Keratinocyte (primary cell): Measurements from ENCODE around the gene AASS.

Source experiments
- CTCF ChIP-seq, 3 experiments: IDR thresholded peaks in 1 of 3; conservative IDR thresholded peaks in 1 of 3; optimal IDR thresholded peaks in 1 of 3; 2 replicates in 2 of 3; 3 replicates in 1 of 3; pipeline versions ENCODE3 to v1.5.1; 2011; ENCODE audit warnings: low read length in 3 of 3, mild to moderate bottlenecking in 3 of 3, moderate library complexity in 2 of 3, control low read depth in 1 of 3, inconsistent platforms in 1 of 3; ENCODE audit not compliant: insufficient read depth in 2 of 3; ENCODE audit errors: extremely low read depth in 1 of 3
- EZH2 ChIP-seq: IDR thresholded peaks from one replicate; pipeline ENCODE4 v1.6.1; 2012; ENCODE audit warnings: inconsistent platforms, mild to moderate bottlenecking, low read length, moderate library complexity

DNA sequence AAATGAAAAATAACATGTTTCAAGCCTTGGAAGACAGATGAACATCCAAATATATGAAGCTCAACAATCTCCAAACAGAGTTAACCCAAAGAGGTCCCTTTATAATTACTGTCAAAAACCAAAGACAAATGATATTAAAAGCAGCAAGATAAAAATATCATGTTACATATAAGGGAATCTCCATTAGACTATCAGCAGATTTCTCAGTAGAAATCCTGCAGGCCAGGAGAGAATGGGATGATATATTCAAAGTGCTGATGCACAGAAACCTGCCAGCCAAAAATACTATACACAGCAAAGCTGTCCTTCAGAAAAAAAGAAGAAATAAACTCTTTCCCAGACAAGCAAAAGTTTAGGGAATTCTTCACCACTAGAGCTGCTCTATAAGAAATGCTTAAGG lies 41.0 kb downstream of the AASS start:
- TF ChIP-seq CTCF (optimal IDR thresholded peaks at IDR 0.05 in 1 of 3, IDR thresholded peaks at IDR 0.05 in 1 of 3, conservative IDR thresholded peaks at IDR 0.05 in 1 of 3; ENCODE audit: extremely low read depth in 1 of 3, insufficient read depth in 2 of 3, low read length in 3 of 3) (no peak), EZH2 (no peak)
